Psoas muscle (tissue), 8 donors: ENCODE measurements around the gene NEU1. TPM values are rescaled to one million over a fixed set of nuclear protein-coding genes. Genes with fewer than 3 reads are reported as not detected.
"Not testable (repeated sequence)": the region's sequence is repeated elsewhere in the genome, so short reads cannot be mapped to it uniquely, and the experiment has no call there.

Experiments
- ATAC-seq, 4 donors: fragments of 200-7000 bp; cut with Tn5 transposase; one replicate each; pipeline ENCODE4 v1.9.1; 2020; ENCODE audit warnings: moderate library complexity in 3 of 4, mild to moderate bottlenecking in 2 of 4
- DNase-seq, 2 donors: peaks; one replicate each; pipeline ENCODE4 v3.0.0-alpha.2; 2020
- H3K27ac ChIP-seq: fragments of 200-600 bp; one replicate; pipeline ENCODE4 v1.8.0; 2022
- H3K27me3 ChIP-seq, 3 donors: fragments of 200-600 bp in 1 of 3; one replicate each; pipeline versions ENCODE4 v1.6.1 to v1.8.0; 2013 to 2022; ENCODE audit warnings: low read length in 2 of 3, mild to moderate bottlenecking in 2 of 3, moderate library complexity in 1 of 3; ENCODE audit not compliant: insufficient read depth in 3 of 3
- H3K36me3 ChIP-seq, 2 donors: fragments of 200-600 bp in 1 of 2; one replicate each; pipeline versions ENCODE4 v1.6.1 to v1.8.0; 2013 to 2022; ENCODE audit warnings: low read depth in 1 of 2, mild to moderate bottlenecking in 1 of 2, moderate library complexity in 1 of 2; ENCODE audit not compliant: insufficient read depth in 1 of 2
- H3K4me1 ChIP-seq: fragments of 200-600 bp; one replicate; pipeline ENCODE4 v1.8.0; 2022
- H3K4me3 ChIP-seq: fragments of 200-600 bp; one replicate; pipeline ENCODE4 v1.8.0; 2022; ENCODE audit warnings: mild to moderate bottlenecking
- H3K9me3 ChIP-seq: fragments of 200-600 bp; one replicate; pipeline ENCODE4 v1.8.0; 2022
- CTCF ChIP-seq: fragments of 200-600 bp; IDR thresholded peaks from one replicate; pipeline ENCODE4 v1.8.0; 2022; ENCODE audit warnings: antibody characterized with exemption
- WGBS, 3 donors: extraction: QIAGEN DNeasy Blood & Tissue Kit; methylation state at CpG; one replicate each; pipeline versions ENCODE4 v1.1.6 to v1.1.7; 2013; 5-methylcytosine and 5-hydroxymethylcytosine counted together
- intact Hi-C, 2 donors: fragments of 100-400 bp; cut with DNase I; formaldehyde crosslinking; loops; one replicate each; pipeline versions ENCODE4 v1.11.0 to v1.14.2; 2022
- polyA plus RNA-seq, 3 donors: library from polyadenylated mRNA; stranded (reverse); fragments of 200-250 nt; gene quantifications; one replicate each; pipeline ENCODE4 v1.2.3, GENCODE V29; 2013
- total RNA-seq, 4 donors: library from RNA; stranded (reverse); fragmentation: NEBNext Ultra II Directional in 2 of 4; extraction: Animal tissue kit (Norgen Biotek cat#: 25700) in 2 of 4; gene quantifications; one replicate each; pipeline versions ENCODE4 v1.2.1 to v1.2.4, GENCODE V29; 2021 to 2023
- donor health status: healthy with polysubstance abuse.
- donor health status: DM: no; HTN: no; CAD: no; lungs with moderate emphysema.
- donor health status: Bipolar disorder and iron deficiency.
- donor health status: healthy.
- donor health status: DM: yes; HTN: yes; CAD: no.
- donor health status: DM: no; HTN: no; CAD: no.
- donor health status: DM: no; HTN: no; CAD: no.
- donor health status: DM: yes; HTN: yes; CAD: no.

NEU1 gene
- total and polyA plus RNA-seq, 7 donors, result 14.2 to 39.8 (median 20.6) TPM

GRCh38 chr6:31829633-31830283 is 32.9 kb downstream of the NEU1 start:
- no peak for ATAC-seq
- peaks cover 28% of the 10 kb centered on the region for H3K4me1 ChIP-seq
- 0% methylated on average over 9 to 14 of the region's 15 CpGs for WGBS, 3 donors

DNA sequence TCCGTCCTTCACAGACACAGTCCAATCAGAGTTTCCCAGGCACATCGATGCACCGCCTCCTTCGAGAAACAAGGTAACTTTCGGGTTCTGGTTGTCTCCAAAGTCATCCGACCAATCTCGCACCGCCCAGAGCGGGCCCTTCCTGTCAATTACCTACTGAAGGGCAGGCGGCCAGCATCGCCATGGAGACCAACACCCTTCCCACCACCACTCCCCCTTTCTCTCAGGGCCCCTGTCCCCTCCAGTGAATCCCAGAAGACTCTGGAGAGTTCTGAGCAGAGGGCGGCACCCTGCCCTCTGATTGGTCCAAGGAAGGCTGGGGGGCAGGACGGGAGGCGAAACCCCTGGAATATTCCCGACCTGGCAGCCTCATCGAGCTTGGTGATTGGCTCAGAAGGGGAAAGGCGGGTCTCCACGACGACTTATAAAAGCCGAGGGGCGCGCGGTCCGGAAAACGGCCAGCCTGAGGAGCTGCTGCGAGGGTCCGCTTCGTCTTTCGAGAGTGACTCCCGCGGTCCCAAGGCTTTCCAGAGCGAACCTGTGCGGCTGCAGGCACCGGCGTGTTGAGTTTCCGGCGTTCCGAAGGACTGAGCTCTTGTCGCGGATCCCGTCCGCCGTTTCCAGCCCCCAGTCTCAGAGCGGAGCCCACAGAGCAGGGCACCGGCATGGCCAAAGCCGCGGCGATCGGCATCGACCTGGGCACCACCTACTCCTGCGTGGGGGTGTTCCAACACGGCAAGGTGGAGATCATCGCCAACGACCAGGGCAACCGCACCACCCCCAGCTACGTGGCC is 35.1 kb downstream of the NEU1 start, which contains the start of gene HSPA1B:
Gene HSPA1B, plus strand, starts transcription at position 453 of the 794 bp plus-strand sequence. Its CDS starts 213 bp downstream, at position 666.
- no peak for TF ChIP-seq CTCF
- Histone ChIP-seq H3K27me3 (no peaks in the 10 kb centered on the region), H3K4me1 (peaks cover 32% of the 10 kb centered on the region), H3K27ac (peak within 1 kb of the TSS; percentile 91), H3K9me3 (no peaks in the 10 kb centered on the region), H3K36me3 (no peaks in the 10 kb centered on the region), H3K4me3 (peak within 1 kb of the TSS; percentile 81)
- WGBS, 3 donors, result 0 to 1% (median 0%) methylated on average over 44 to 52 of the region's 56 CpGs
- DNase-seq, result peak; percentile 99 to 100
- ATAC-seq, result peak; percentile 86 to 95 (median 90)
- intact Hi-C loops, result loop anchor here in 1 of 2 donors (2.0 kb wide), 1 partner anchor 33 kb away; the partner anchor contains the start of gene VARS1

More at GRCh38 chr6:31829633-31830283, 32.9 kb downstream of the NEU1 start:
- no peaks in the 10 kb centered on the region for H3K9me3 ChIP-seq
- intact Hi-C loops, result loop anchor here (2.0 to 10.0 kb wide), 5 partner anchors 32 to 285 kb away; partner anchors contain the start of genes ATP6V1G2 (in 1 of the 2), DDX39B (in 1 of the 2), LY6G5C (in 1 of the 2) and NFKBIL1 (in 1 of the 2)
- DNase-seq, result no peak
- H3K4me3 ChIP-seq, result peak overlapping the region; percentile 74
- no peaks in the 10 kb centered on the region for H3K36me3 ChIP-seq
- H3K27me3 ChIP-seq, result no peaks in the 10 kb centered on the region
- TF ChIP-seq CTCF, result peak; percentile 52
- H3K27ac ChIP-seq, result peak overlapping the region; percentile 90

GRCh38 chr6:31826793-31827285 is 35.8 kb downstream of the NEU1 start:
- no peaks in the 10 kb centered on the region for H3K27me3 ChIP-seq
- peaks cover 32% of the 10 kb centered on the region for H3K4me1 ChIP-seq
- H3K9me3 ChIP-seq, result no peaks in the 10 kb centered on the region
- DNase-seq (peak; percentile 87 to 93), ATAC-seq (peak; percentile 15 to 29 (median 16))
- intact Hi-C loops, result loop anchor here in 1 of 2 donors (2.0 kb wide), 1 partner anchor 32 kb away; the partner anchor contains the start of gene VARS1
- no peaks in the 10 kb centered on the region for H3K36me3 ChIP-seq
- WGBS, 3 donors, result 0 to 1% (median 0%) methylated on average over 13 of the region's 13 CpGs
- peak overlapping the region; percentile 81 for H3K4me3 ChIP-seq
- H3K27ac ChIP-seq, result peak overlapping the region; percentile 91
- TF ChIP-seq CTCF, result no peak

DNA sequence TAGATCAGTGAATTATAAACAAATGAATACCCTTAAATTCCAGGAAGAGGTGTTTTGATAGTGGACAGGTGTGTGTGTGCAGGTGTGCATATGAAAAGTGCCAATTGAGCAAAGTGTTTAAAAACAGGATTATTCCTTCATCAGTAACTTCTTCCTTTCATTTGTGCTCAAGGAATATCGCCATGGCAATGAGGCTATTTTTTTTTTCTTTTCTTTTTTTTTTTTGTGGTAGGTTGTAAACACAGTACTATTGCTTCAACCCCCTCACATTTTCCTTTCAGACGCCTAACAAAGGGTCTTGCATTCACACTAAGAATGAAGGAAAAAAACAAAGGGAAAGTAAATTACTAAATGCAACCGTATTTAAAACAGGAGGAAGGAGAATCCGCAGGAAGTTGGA is 37.1 kb downstream of the NEU1 start:
- Histone ChIP-seq H3K27ac (peak overlapping the region; percentile 91), H3K4me1 (peaks cover 33% of the 10 kb centered on the region), H3K36me3 (no peaks in the 10 kb centered on the region), H3K27me3 (no peaks in the 10 kb centered on the region), H3K9me3 (no peaks in the 10 kb centered on the region), H3K4me3 (no peak overlapping the region)
- intact Hi-C loops, result no loop called here
- ATAC-seq, result no peak
- DNase-seq, result no peak
- no peak for TF ChIP-seq CTCF
- 74 to 81% (median 75%) methylated on average over 4 of the region's 4 CpGs for WGBS, 3 donors

- DNase-seq, H3K4me3 ChIP-seq, intact Hi-C loops, H3K27me3 ChIP-seq, H3K36me3 ChIP-seq, H3K9me3 ChIP-seq, ATAC-seq: not testable (repeated sequence)
- H3K4me1 ChIP-seq, result peaks cover 47% of the 10 kb centered on the region
- 86 to 94% (median 87%) methylated on average over 9 of the region's 9 CpGs for WGBS, 3 donors
- H3K27ac ChIP-seq, result peak overlapping the region; percentile 91
These were observed 38.9 kb downstream of the NEU1 start for GRCh38 chr6:31823592-31824196.
